Nephron progenitor cell (in vitro differentiated cells): ENCODE measurements around the gene PJA2.
"Not testable (repeated sequence)": the region's sequence is repeated elsewhere in the genome, so short reads cannot be mapped to it uniquely, and the experiment has no call there.

Source experiments
- DNase-seq: peaks from one replicate; pipeline ENCODE4 v3.0.0; 2021
- H3K27ac Mint-ChIP-seq: 2 replicates; pipeline ENCODE4 v1.8.0; 2021; ENCODE audit warnings: mild to moderate bottlenecking, moderate library complexity, mixed read lengths
- H3K27me3 Mint-ChIP-seq: 2 replicates; pipeline ENCODE4 v1.8.0; 2021; ENCODE audit warnings: mild to moderate bottlenecking, low read depth, mixed read lengths; ENCODE audit not compliant: poor library complexity
- H3K36me3 Mint-ChIP-seq: 2 replicates; pipeline ENCODE4 v1.8.0; 2021; ENCODE audit warnings: low read depth, mixed read lengths
- H3K4me1 Mint-ChIP-seq: 2 replicates; pipeline ENCODE4 v1.8.0; 2021; ENCODE audit warnings: mixed read lengths
- H3K4me3 Mint-ChIP-seq: 2 replicates; pipeline ENCODE4 v1.8.0; 2021; ENCODE audit warnings: mild to moderate bottlenecking, moderate library complexity, mixed read lengths
- H3K9me3 Mint-ChIP-seq: 2 replicates; pipeline ENCODE4 v1.8.0; 2021; ENCODE audit warnings: mild to moderate bottlenecking, moderate library complexity, mixed read lengths
- CTCF ChIP-seq: fragments of 200-600 bp; sonication (generic); IDR thresholded peaks from 2 replicates; pipeline ENCODE4 v1.5.0; 2021; ENCODE audit warnings: antibody characterized with exemption

PJA2 gene

DNA sequence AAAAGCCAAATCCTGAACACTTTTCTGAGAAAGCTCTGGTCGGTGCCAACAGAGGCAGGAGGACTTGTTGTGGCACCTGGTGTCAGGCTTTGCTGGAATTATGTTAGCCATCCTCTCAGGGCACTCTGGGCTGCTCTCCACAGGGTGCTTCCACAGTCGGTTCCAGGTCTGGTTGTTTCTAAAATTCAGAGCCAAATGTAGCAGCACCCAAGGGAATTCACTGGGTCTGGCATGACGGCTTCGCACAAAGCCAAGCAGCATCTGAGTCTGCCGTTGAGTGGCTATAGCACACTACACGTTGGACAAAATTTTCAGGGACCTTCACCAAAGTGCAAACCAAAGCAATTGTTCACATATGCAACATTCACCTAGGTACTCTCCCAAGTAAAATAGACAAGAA is 110.2 kb downstream of the PJA2 start:
- no peak for TF ChIP-seq CTCF
- no peak for DNase-seq
- Mint-ChIP-seq H3K27me3 (peaks cover 3% of the 10 kb centered on the region), H3K9me3 (peaks cover 9% of the 10 kb centered on the region), H3K4me3 (no peak overlapping the region), H3K27ac (no peak overlapping the region), H3K36me3 (peaks cover 5% of the 10 kb centered on the region), H3K4me1 (no peaks in the 10 kb centered on the region)

DNA sequence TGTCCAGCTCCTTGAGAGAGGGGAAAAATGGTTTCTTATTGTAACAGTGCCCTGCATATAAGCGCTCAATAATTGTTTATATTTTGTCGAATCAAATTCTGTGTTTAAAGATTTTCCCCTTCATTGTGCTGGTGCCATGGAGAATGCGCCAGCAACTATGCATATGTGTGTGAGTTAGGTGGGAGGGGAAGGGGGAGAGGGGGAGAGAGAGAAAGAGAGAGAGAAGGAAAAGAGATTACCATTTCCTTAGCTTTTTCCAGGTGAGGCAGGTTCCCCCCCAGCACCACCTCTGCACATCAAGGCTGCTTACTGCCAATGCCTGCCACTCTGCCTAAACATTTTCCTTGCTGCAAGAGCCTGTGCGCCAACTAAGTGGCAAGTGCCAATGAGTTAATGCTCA is 111.0 kb downstream of the PJA2 start:
- no peak overlapping the region for H3K27ac Mint-ChIP-seq
- no peak overlapping the region for H3K4me3 Mint-ChIP-seq
- H3K27me3 Mint-ChIP-seq: peaks cover 3% of the 10 kb centered on the region
- DNase-seq: no peak
- H3K9me3 Mint-ChIP-seq: peaks cover 15% of the 10 kb centered on the region
- no peaks in the 10 kb centered on the region for H3K4me1 Mint-ChIP-seq
- peaks cover 8% of the 10 kb centered on the region for H3K36me3 Mint-ChIP-seq
- TF ChIP-seq CTCF: no peak

GRCh38 chr5:109297900-109298299 is 111.9 kb downstream of the PJA2 start:
- TF ChIP-seq CTCF: no peak
- peaks cover 22% of the 10 kb centered on the region for H3K9me3 Mint-ChIP-seq
- H3K27ac Mint-ChIP-seq: no peak overlapping the region

DNA sequence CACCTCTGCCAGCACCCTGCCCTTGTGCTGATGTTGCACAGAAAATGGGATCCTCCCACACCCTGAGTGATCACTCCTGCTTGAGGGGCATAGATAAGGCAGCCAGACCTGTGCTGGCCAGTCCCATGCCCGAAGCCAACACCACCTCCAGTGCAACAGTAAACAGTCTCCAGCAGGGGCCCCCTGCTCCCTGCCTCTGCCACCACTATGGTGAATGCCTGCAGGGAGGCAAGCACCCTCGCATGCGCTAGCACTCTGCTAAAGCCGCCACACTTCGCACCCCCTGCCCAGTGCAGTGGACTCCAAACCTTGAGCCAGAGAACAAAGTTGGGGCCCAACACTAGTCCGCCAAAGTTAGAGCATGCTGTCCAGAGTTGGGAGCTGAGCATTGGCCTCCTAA is 118.7 kb downstream of the PJA2 start:
- DNase-seq: no peak
- peaks cover 13% of the 10 kb centered on the region for H3K36me3 Mint-ChIP-seq
- no peak overlapping the region for H3K4me3 Mint-ChIP-seq
- peaks cover 42% of the 10 kb centered on the region for H3K9me3 Mint-ChIP-seq
- no peak overlapping the region for H3K27ac Mint-ChIP-seq
- H3K27me3 Mint-ChIP-seq: peaks cover 11% of the 10 kb centered on the region
- no peak for TF ChIP-seq CTCF
- no peaks in the 10 kb centered on the region for H3K4me1 Mint-ChIP-seq

More at GRCh38 chr5:109297900-109298299, 111.9 kb downstream of the PJA2 start:
- peaks cover 8% of the 10 kb centered on the region for H3K36me3 Mint-ChIP-seq
- peaks cover 3% of the 10 kb centered on the region for H3K27me3 Mint-ChIP-seq
- no peak overlapping the region for H3K4me3 Mint-ChIP-seq
- H3K4me1 Mint-ChIP-seq: no peaks in the 10 kb centered on the region
- DNase-seq: no peak

GRCh38 chr5:109290231-109290630 is 119.5 kb downstream of the PJA2 start:
- H3K4me3 Mint-ChIP-seq: no peak overlapping the region
- no peak for TF ChIP-seq CTCF
- peaks cover 15% of the 10 kb centered on the region for H3K36me3 Mint-ChIP-seq
- no peak for DNase-seq
- no peaks in the 10 kb centered on the region for H3K4me1 Mint-ChIP-seq
- no peak overlapping the region for H3K27ac Mint-ChIP-seq
- peaks cover 11% of the 10 kb centered on the region for H3K27me3 Mint-ChIP-seq
- peaks cover 49% of the 10 kb centered on the region for H3K9me3 Mint-ChIP-seq

DNA sequence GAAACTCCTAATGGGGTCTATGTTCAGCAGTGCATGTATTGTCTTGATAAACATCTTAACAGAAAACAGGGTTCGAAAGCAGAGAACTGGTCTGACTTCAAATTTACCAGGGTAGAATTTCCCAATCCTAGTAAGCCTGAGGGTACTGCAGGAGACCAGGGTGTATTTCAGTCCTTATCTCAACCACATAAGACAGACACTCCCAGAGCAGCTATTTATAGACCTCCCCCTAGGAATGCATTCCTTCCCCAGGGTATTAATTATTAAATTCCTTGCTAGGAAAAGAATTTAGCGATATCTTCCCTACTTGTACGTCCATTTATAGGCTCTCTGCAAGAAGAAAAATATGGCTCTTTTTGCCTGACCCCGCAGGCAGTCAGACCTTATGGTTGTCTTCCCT is 123.1 kb downstream of the PJA2 start:
- not testable (repeated sequence) for H3K36me3 Mint-ChIP-seq, H3K27ac Mint-ChIP-seq, H3K27me3 Mint-ChIP-seq, H3K4me1 Mint-ChIP-seq, DNase-seq, H3K4me3 Mint-ChIP-seq
- peaks cover 41% of the 10 kb centered on the region for H3K9me3 Mint-ChIP-seq
